ENCODE results near the gene MAN1C1.
"Not testable (repeated sequence)": the region's sequence is repeated elsewhere in the genome, so short reads cannot be mapped to it uniquely, and the experiment has no call there.

GRCh38 chr1:25588786-25589185 is 27.8 kb upstream of the MAN1C1 start:
- not testable (repeated sequence) for TF ChIP-seq YY1 (IDR thresholded peaks at IDR 0.05; ENCODE audit: insufficient read depth, insufficient read length); SUZ12 (IDR thresholded peaks at IDR 0.05; ENCODE audit: extremely low read depth, insufficient read depth, insufficient read length)

Data from NT2/D1 (cell line).